ENCODE data around the gene EDN3. TPM values are rescaled to one million over a fixed set of nuclear protein-coding genes. Genes with fewer than 3 reads are reported as not detected.
A peak's percentile ranks its signal among the peaks of the same experiment; 100 is the strongest.

The EDN3 gene
- total RNA-seq (under 1 TPM; 0.78 to 0.93 TPM), polyA plus RNA-seq (under 1 TPM in 1 of 2 donors, not detected in 1; 0.15 TPM)

DNA sequence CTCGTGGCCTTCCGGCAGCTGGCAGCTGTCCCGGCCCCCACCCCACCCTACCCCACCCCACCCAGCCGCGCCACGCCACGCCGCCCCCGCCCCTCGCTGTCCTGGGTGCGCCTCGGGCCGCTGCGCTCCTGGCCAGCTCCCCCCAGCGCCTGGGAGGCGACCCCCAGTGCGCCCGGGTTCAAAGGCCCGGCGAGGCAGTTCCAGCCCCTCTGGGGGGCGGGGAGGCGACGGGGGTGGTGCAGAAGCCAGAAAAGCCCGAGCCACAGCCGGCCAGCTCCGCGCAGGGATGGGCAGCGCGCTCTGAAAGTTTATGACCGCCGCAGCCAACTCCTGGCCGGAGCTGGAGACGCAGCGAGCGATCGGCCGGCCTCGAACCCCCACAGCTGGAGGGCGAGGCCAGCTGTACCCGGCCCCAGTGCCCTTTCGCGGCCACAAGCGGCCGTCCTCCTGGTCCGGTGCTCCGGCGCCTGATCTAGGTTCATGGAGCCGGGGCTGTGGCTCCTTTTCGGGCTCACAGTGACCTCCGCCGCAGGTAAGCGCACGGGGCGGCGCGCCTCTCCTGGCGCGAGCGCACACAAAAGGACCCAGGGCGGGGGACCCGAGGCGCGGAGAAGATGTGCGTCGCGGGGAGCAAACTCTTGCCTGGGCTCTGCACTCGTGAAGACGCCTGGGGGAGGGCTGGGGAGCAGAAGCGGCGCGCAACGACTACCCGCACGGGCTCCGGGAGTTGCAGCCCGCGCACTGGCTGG lies at the start of gene EDN3:
TSS of gene EDN3 (plus strand) at position 279 of the 749 bp plus-strand sequence. CDS start at position 481, 202 bp downstream.
- ChIA-PET CTCF (ENCODE audit: partially characterized antibody) (no interaction called here), POLR2A (ENCODE audit: partially characterized antibody) (no interaction called here)
- Histone ChIP-seq H3K9me3 (ENCODE audit: control insufficient read depth in 1 of 2, low read length in 2 of 2) (no peaks in the 10 kb centered on the region), H3K27ac (ENCODE audit: low read depth, low read length) (no peak within 1 kb of the TSS), H3K4me3 (ENCODE audit: low read length in 2 of 2) (no peak within 1 kb of the TSS), H3K36me3 (ENCODE audit: insufficient read depth, low read length) (no peaks in the 10 kb centered on the region), H3K4me1 (ENCODE audit: insufficient read depth, low read length) (no peaks in the 10 kb centered on the region), H3K27me3 (ENCODE audit: insufficient read depth, low read length) (peaks cover 14% of the 10 kb centered on the region)
- intact Hi-C loops (cut with micrococcal nuclease): no loop called here
- Mint-ChIP-seq H3K9me3 (no peaks in the 10 kb centered on the region), H3K36me3 (no peaks in the 10 kb centered on the region), H3K27ac (no peak within 1 kb of the TSS), H3K4me3 (peak within 1 kb of the TSS in 1 of 8 donors; percentile 52), H3K27me3 (peaks cover 25 to 40% of the 10 kb centered on the region in 2 donors), H3K4me1 (peaks cover 0 to 23% (median 4%) of the 10 kb centered on the region in 4 donors)
- no peak for DNase-seq

DNA sequence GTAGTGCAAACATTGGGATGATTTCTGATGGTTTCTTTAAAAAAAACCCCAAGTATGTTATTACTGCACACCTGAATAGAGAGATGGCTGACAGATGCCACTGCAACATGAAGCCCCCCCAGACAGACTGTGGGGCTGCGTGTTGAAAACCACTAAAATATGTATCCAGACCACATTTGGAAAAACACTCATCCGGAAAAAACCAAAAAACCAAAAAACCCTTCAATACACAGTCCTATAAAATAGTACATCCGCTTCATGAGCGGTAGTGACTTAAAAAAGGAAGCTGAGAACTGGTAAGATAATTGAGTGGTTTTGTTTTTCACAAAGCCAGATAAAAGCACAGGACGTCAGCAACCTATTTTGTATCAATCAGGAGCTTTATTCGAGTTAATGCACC lies 47.1 kb upstream of the EDN3 start:
- Mint-ChIP-seq H3K27ac (peak overlapping the region; percentile 88 to 98 (median 94)), H3K36me3 (peaks cover 58 to 63% of the 10 kb centered on the region in 2 donors), H3K9me3 (peaks cover 0 to 10% (median 5%) of the 10 kb centered on the region in 8 donors), H3K4me3 (peak overlapping the region; percentile 46 to 78 (median 68)), H3K4me1 (peaks cover 42 to 87% (median 64%) of the 10 kb centered on the region in 4 donors), H3K27me3 (no peaks in the 10 kb centered on the region)
- POLR2A ChIA-PET (ENCODE audit: partially characterized antibody): interaction anchor here (0.6 to 2.0 kb wide), 21 partner anchors 9 to 1855 kb away, joined by 3 to 12 read pairs (median 4); partner anchors contain the start of genes ATP5F1E and ZBP1
- intact Hi-C loops (cut with micrococcal nuclease): no loop called here
- peak overlapping the region; percentile 42 for H3K27ac ChIP-seq (ENCODE audit: low read depth, low read length)
- no peaks in the 10 kb centered on the region for H3K9me3 ChIP-seq (ENCODE audit: control insufficient read depth in 1 of 2, low read length in 2 of 2)
- H3K36me3 ChIP-seq (ENCODE audit: insufficient read depth, low read length): peaks cover 8% of the 10 kb centered on the region
- peak overlapping the region in 1 of 2 donors; percentile 27 for H3K4me3 ChIP-seq (ENCODE audit: low read length in 2 of 2)
- peaks cover 74% of the 10 kb centered on the region for H3K4me1 ChIP-seq (ENCODE audit: insufficient read depth, low read length)
- CTCF ChIA-PET (ENCODE audit: partially characterized antibody): interaction anchor here (1.1 to 1.3 kb wide), 2 partner anchors 22 to 27 kb away, joined by 3 read pairs; no protein-coding TSS in a partner anchor
- H3K27me3 ChIP-seq (ENCODE audit: insufficient read depth, low read length): no peaks in the 10 kb centered on the region
- DNase-seq: peak; percentile 52 to 62 (median 59)

GRCh38 chr20:59253779-59254319 lies 46.6 kb upstream of the EDN3 start:
- POLR2A ChIA-PET (ENCODE audit: partially characterized antibody): interaction anchor here (0.6 to 2.0 kb wide), 23 partner anchors 8 to 1856 kb away, joined by 3 to 12 read pairs (median 3); partner anchors contain the start of genes ATP5F1E, STX16 and ZBP1
- Mint-ChIP-seq H3K4me3 (peak overlapping the region; percentile 2 to 78 (median 68)), H3K27me3 (no peaks in the 10 kb centered on the region), H3K36me3 (peaks cover 53 to 58% of the 10 kb centered on the region in 2 donors), H3K9me3 (peaks cover 0 to 10% (median 5%) of the 10 kb centered on the region in 8 donors), H3K4me1 (peaks cover 46 to 89% (median 67%) of the 10 kb centered on the region in 4 donors), H3K27ac (peak overlapping the region; percentile 88 to 98 (median 94))
- Histone ChIP-seq H3K27ac (ENCODE audit: low read depth, low read length) (peak overlapping the region; percentile 42), H3K27me3 (ENCODE audit: insufficient read depth, low read length) (no peaks in the 10 kb centered on the region), H3K9me3 (ENCODE audit: control insufficient read depth in 1 of 2, low read length in 2 of 2) (no peaks in the 10 kb centered on the region), H3K4me3 (ENCODE audit: low read length in 2 of 2) (peak overlapping the region in 1 of 2 donors; percentile 27), H3K36me3 (ENCODE audit: insufficient read depth, low read length) (peaks cover 8% of the 10 kb centered on the region), H3K4me1 (ENCODE audit: insufficient read depth, low read length) (peaks cover 80% of the 10 kb centered on the region)
- intact Hi-C loops (cut with micrococcal nuclease): no loop called here
- CTCF ChIA-PET (ENCODE audit: partially characterized antibody): interaction anchor here (1.1 to 1.3 kb wide), 2 partner anchors 21 to 28 kb away, joined by 3 read pairs; no protein-coding TSS in a partner anchor
- DNase-seq: peak; percentile 22 to 78 (median 41)

DNA sequence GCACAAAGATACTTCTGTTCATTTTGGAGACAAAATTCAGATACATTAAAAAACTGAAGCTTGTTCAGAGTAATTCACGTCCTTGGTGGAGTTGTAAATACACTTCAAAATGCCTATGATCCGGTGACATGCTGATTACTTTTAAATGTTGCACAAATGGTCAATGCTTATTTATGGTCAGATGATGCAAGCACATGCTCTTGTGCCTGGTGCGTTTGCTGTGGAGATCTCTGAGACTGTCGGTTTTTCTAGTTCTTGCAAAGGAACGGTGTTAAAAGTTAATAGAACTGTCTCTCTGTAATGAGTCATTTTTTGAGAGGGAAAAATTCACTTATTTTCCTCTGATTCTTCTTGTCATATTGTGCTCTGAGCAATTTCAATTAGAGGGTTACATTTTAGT lies 45.2 kb upstream of the EDN3 start:
- H3K4me3 ChIP-seq (ENCODE audit: low read length in 2 of 2): no peak overlapping the region
- intact Hi-C loops (cut with micrococcal nuclease): no loop called here
- ChIA-PET POLR2A (ENCODE audit: partially characterized antibody) (no interaction called here), CTCF (ENCODE audit: partially characterized antibody) (no interaction called here)
- Mint-ChIP-seq H3K27ac (peak overlapping the region in 3 of 7 donors; percentile 2 to 91 (median 35)), H3K36me3 (peaks cover 44 to 45% of the 10 kb centered on the region in 2 donors), H3K4me3 (peak overlapping the region in 2 of 8 donors; percentile 11 to 48), H3K27me3 (no peaks in the 10 kb centered on the region), H3K9me3 (peaks cover 0 to 10% (median 5%) of the 10 kb centered on the region in 8 donors), H3K4me1 (peaks cover 53 to 93% (median 72%) of the 10 kb centered on the region in 4 donors)
- peaks cover 86% of the 10 kb centered on the region for H3K4me1 ChIP-seq (ENCODE audit: insufficient read depth, low read length)
- no peak for DNase-seq
- H3K36me3 ChIP-seq (ENCODE audit: insufficient read depth, low read length): peaks cover 2% of the 10 kb centered on the region
- H3K9me3 ChIP-seq (ENCODE audit: control insufficient read depth in 1 of 2, low read length in 2 of 2): no peaks in the 10 kb centered on the region
- H3K27ac ChIP-seq (ENCODE audit: low read depth, low read length): no peak overlapping the region
- H3K27me3 ChIP-seq (ENCODE audit: insufficient read depth, low read length): no peaks in the 10 kb centered on the region

GRCh38 chr20:59258221-59258621 lies 42.2 kb upstream of the EDN3 start:
- Histone ChIP-seq H3K4me3 (ENCODE audit: low read length in 2 of 2) (no peak overlapping the region), H3K27me3 (ENCODE audit: insufficient read depth, low read length) (no peaks in the 10 kb centered on the region), H3K4me1 (ENCODE audit: insufficient read depth, low read length) (peaks cover 62% of the 10 kb centered on the region), H3K36me3 (ENCODE audit: insufficient read depth, low read length) (no peaks in the 10 kb centered on the region), H3K9me3 (ENCODE audit: control insufficient read depth in 1 of 2, low read length in 2 of 2) (peaks cover 0 to 3% of the 10 kb centered on the region in 2 donors), H3K27ac (ENCODE audit: low read depth, low read length) (no peak overlapping the region)
- ChIA-PET POLR2A (ENCODE audit: partially characterized antibody) (no interaction called here), CTCF (ENCODE audit: partially characterized antibody) (no interaction called here)
- Mint-ChIP-seq H3K9me3 (no peaks in the 10 kb centered on the region), H3K4me1 (peaks cover 36 to 74% (median 55%) of the 10 kb centered on the region in 4 donors), H3K27me3 (no peaks in the 10 kb centered on the region), H3K36me3 (peaks cover 20 to 21% of the 10 kb centered on the region in 2 donors), H3K4me3 (peak overlapping the region in 6 of 8 donors; percentile 23 to 52 (median 35)), H3K27ac (peak overlapping the region; percentile 2 to 82 (median 28))
- intact Hi-C loops (cut with micrococcal nuclease): no loop called here
- peak in 3 of 5 donors; percentile 6 to 14 (median 13) for DNase-seq

GRCh38 chr20:59259946-59260345 lies 40.5 kb upstream of the EDN3 start:
- DNase-seq: no peak
- H3K27ac Mint-ChIP-seq: peak overlapping the region in 2 of 7 donors; percentile 7 to 35
- no peaks in the 10 kb centered on the region for H3K27me3 ChIP-seq (ENCODE audit: insufficient read depth, low read length)
- no peak overlapping the region for H3K27ac ChIP-seq (ENCODE audit: low read depth, low read length)
- H3K4me1 ChIP-seq (ENCODE audit: insufficient read depth, low read length): peaks cover 45% of the 10 kb centered on the region
- no peaks in the 10 kb centered on the region for H3K36me3 ChIP-seq (ENCODE audit: insufficient read depth, low read length)
- H3K9me3 ChIP-seq (ENCODE audit: control insufficient read depth in 1 of 2, low read length in 2 of 2): peaks cover 0 to 3% of the 10 kb centered on the region in 2 donors
- H3K27me3 Mint-ChIP-seq: no peaks in the 10 kb centered on the region
- ChIA-PET CTCF (ENCODE audit: partially characterized antibody) (no interaction called here), POLR2A (ENCODE audit: partially characterized antibody) (no interaction called here)
- intact Hi-C loops (cut with micrococcal nuclease): no loop called here
- no peak overlapping the region for H3K4me3 ChIP-seq (ENCODE audit: low read length in 2 of 2)
- H3K4me3 Mint-ChIP-seq: no peak overlapping the region
- H3K4me1 Mint-ChIP-seq: peaks cover 23 to 57% (median 40%) of the 10 kb centered on the region in 4 donors
- no peaks in the 10 kb centered on the region for H3K9me3 Mint-ChIP-seq
- peaks cover 5 to 8% of the 10 kb centered on the region in 2 donors for H3K36me3 Mint-ChIP-seq

DNA sequence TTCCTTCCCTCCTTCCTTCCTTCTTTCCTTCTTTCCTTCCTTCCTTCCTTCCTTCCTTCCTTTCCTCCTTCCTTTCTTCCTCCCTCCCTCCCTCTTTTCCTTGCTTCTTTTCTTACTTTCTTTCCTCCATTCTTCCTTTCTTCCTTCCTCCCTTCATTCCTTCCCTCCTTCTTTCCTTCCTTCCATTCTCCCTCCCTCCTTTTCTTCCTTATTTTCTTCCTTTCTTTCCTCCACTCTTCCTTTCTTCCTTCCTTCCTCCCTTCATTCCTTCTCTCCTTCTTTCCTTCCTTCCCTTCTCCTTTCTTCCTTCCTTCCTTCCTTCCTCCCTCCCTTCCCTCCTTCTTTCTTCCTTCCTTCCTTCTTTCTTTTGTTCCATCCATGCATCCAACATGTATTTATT lies 35.1 kb upstream of the EDN3 start:
- H3K27ac Mint-ChIP-seq: no peak overlapping the region
- Histone ChIP-seq H3K36me3 (ENCODE audit: insufficient read depth, low read length) (no peaks in the 10 kb centered on the region), H3K4me1 (ENCODE audit: insufficient read depth, low read length) (peaks cover 9% of the 10 kb centered on the region), H3K27ac (ENCODE audit: low read depth, low read length) (no peak overlapping the region), H3K4me3 (ENCODE audit: low read length in 2 of 2) (no peak overlapping the region), H3K27me3 (ENCODE audit: insufficient read depth, low read length) (no peaks in the 10 kb centered on the region), H3K9me3 (ENCODE audit: control insufficient read depth in 1 of 2, low read length in 2 of 2) (peaks cover 0 to 3% of the 10 kb centered on the region in 2 donors)
- H3K27me3 Mint-ChIP-seq: peaks cover 3% of the 10 kb centered on the region in 2 donors
- POLR2A ChIA-PET (ENCODE audit: partially characterized antibody): no interaction called here
- peaks cover 0 to 1% (median 0%) of the 10 kb centered on the region in 8 donors for H3K9me3 Mint-ChIP-seq
- H3K36me3 Mint-ChIP-seq: no peaks in the 10 kb centered on the region
- DNase-seq: no peak
- peaks cover 3 to 28% (median 13%) of the 10 kb centered on the region in 4 donors for H3K4me1 Mint-ChIP-seq
- H3K4me3 Mint-ChIP-seq: no peak overlapping the region
- CTCF ChIA-PET (ENCODE audit: partially characterized antibody): interaction anchor here (1.0 kb wide), 1 partner anchor 10 kb away, joined by 3 read pairs; no protein-coding TSS in a partner anchor
- intact Hi-C loops (cut with micrococcal nuclease): no loop called here

Data from CD4-positive, alpha-beta memory T cell (primary cell).